ENCODE data around the gene MRPL52.
"Not testable (repeated sequence)": the region's sequence is repeated elsewhere in the genome, so short reads cannot be mapped to it uniquely, and the experiment has no call there.

Gene MRPL52

DNA sequence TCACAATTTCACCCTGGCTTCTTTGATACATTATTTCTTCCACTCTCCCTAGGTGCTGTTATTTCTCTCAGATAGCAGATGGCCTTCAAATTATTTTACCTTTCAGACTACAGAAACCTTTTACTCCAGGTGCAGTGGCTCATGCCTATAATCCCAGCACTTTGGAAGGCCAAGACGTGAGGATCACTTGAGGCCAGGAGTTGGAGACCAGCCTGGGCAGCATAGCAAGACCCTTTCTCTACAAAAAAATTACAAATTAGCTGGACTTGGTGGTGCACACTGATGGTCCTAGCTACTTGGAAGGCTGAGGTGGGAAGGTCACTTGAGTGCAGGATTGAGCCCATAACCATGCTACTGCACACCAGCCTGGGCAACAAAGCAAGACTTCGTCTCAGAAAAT is 37.5 kb upstream of the MRPL52 start:
- no peak for DNase-seq (ENCODE audit: insufficient read length, low spot score)
- no peak for FAIRE-seq
- TF ChIP-seq, protein P1, sequence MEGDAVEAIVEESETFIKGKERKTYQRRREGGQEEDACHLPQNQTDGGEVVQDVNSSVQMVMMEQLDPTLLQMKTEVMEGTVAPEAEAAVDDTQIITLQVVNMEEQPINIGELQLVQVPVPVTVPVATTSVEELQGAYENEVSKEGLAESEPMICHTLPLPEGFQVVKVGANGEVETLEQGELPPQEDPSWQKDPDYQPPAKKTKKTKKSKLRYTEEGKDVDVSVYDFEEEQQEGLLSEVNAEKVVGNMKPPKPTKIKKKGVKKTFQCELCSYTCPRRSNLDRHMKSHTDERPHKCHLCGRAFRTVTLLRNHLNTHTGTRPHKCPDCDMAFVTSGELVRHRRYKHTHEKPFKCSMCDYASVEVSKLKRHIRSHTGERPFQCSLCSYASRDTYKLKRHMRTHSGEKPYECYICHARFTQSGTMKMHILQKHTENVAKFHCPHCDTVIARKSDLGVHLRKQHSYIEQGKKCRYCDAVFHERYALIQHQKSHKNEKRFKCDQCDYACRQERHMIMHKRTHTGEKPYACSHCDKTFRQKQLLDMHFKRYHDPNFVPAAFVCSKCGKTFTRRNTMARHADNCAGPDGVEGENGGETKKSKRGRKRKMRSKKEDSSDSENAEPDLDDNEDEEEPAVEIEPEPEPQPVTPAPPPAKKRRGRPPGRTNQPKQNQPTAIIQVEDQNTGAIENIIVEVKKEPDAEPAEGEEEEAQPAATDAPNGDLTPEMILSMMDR (IDR thresholded peaks at IDR 0.05; ENCODE audit: insufficient read depth, missing control alignments), result no peak

DNA sequence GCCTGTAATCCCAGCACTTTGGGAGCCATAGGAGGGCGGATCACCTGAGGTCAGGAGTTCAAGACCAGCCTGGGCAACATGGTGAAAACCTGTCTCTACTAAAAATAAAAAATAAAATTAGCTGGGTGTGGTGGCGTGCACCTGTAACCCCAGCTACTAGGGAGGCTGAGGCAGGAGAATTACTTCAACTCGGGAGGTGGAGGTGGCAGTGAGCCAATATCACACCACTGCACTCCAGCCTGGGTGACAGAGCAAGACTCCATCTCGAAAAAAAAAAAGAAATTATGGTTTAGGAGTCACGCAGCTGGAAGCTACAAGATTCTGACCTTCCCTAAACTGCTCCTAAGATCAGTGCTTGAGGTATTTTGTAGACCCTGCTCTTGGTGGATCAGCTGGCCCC is 36.1 kb upstream of the MRPL52 start:
- not testable (repeated sequence) for FAIRE-seq; DNase-seq (ENCODE audit: insufficient read length, low spot score)

DNA sequence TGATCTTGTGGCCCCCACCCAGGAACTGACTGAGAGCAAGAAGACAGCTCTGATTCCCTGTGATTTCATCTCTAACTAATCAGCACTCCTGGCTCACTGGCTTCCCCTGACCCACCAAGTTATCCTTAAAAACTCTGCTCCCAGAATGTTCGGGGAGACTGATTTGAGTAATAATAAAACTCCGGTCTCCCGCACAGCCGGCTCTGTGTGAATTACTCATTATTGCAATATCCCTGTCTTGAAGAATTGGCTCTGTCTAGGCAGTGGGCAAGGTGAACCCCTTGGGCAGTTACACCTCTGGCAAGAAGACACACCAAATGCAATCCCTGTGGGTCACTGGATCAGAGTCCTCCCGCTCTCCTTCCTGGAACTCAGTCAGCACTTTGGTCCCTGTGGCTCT is 35.7 kb upstream of the MRPL52 start:
- TF ChIP-seq, protein P1 (IDR thresholded peaks at IDR 0.05; ENCODE audit: insufficient read depth, missing control alignments), result no peak
- no peak for DNase-seq (ENCODE audit: insufficient read length, low spot score)
- no peak for FAIRE-seq

DNA sequence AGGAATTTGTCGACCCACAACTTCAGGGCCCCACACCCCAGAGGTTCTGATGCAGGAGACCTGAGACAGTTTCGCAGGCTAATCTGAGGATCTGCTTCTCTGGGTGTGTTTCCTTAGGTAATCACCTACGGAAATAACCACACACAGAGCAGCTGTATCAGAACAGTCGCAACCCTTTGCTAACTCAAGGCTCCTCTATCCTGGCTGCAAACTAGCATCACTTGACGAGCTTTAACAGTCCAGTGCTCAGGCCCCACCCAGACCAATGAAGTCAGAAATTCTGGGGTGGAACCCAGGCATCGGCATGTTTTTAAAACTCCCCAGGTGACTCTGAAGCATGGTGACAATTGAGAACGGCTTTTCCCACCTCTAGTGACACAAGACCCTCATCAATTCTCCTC is 35.1 kb upstream of the MRPL52 start:
- TF ChIP-seq, protein P1 (IDR thresholded peaks at IDR 0.05; ENCODE audit: insufficient read depth, missing control alignments), result no peak
- FAIRE-seq (no peak), DNase-seq (ENCODE audit: insufficient read length, low spot score) (no peak)

DNA sequence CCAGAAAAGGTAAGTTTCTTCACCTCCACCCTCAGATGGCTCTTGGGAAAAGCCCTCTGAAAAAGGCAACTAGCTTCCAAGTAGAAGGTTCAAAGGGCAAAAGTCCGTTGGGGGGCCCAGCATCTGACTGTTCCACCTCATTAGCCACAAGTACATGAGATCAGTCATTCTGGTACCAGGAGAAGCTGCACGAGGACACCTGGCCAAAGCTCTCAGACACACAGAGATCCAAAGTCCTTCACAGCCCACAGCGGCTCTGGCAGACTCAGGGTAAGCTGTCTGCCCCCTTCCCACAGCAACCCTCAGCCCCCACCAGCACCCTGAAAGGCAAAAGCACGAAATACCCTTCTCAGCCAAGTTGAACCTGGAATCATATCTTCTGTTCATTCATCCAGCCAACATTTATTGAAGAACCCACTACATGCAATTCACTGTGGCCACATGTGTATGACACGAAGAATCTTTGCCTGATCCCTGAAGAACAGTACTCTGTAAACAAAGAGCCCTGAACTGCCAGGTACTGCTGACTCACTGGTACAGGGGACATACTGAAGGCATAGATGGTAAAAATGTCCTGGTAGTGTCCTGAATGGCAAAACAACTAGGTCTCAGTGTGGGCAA is 33.5 kb upstream of the MRPL52 start:
- DNase-seq (ENCODE audit: insufficient read length, low spot score), result no peak
- TF ChIP-seq, protein P1 (IDR thresholded peaks at IDR 0.05; ENCODE audit: insufficient read depth, missing control alignments), result no peak
- no peak for FAIRE-seq

DNA sequence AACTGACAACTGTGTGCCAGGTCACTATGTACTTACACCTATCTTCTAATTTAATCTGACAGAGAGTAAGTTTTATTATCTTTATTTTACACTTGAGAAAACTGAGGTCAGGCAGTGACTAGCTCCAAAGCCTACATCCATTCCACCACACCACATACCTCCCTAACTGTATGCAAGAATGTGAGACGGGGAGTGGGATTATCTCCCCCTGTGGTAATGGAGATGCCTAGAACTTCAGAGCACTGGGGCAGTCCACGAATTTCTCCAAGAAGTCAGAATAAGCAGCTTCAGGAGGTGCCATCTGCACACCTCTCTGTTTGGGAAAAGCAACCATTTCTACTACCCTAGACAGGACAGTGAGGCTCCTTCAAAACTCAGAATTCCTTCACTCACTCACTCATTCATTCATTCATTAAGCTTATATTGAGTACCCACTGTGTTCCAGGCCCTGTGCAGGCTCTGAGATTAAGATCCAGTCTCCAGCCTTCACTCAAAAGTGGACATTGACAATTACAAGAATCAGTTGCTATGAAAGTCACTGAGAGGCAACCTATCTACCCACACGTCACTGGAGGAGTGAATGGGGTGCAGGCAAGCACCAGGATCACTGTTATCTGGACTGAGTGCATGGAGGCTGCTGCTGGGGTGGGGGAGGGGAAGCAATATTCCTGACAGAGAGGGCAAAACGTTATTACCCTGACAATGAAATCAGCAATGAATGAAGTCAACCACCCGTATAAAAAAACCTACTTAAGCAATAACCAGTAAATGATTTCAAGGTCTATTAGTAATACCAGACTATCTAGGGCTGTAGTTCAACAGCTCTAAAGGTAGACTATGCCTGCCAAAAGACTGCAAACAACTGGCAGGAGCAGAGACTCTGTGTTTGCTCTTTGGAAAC is 32.4 kb upstream of the MRPL52 start:
- DNase-seq (ENCODE audit: insufficient read length, low spot score) (no peak), FAIRE-seq (no peak)
- TF ChIP-seq, protein P1 (IDR thresholded peaks at IDR 0.05; ENCODE audit: insufficient read depth, missing control alignments), result no peak

DNA sequence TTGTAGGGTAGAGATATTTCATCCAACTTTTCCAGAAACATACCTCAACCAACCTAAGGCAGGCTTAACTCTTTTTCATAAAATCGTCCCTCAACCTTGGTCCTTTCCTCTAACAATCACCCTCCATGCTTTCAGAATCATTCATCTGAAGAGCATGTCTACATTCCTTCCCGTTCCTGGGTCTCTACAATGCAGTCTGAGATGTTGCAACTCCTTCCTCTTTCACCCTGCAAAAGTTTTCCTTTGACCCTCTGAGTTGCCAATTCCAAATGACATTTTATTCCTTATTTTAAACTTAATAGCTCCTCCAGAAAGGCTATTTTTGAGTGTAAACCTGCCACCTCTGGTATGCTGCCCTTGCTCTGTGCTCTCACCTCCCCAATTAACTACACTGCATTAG is 31.2 kb upstream of the MRPL52 start:
- TF ChIP-seq, protein P1 (IDR thresholded peaks at IDR 0.05; ENCODE audit: insufficient read depth, missing control alignments), result no peak
- DNase-seq (ENCODE audit: insufficient read length, low spot score), result no peak
- FAIRE-seq, result no peak

Data from D721Med (cell line).